HT-29 (cell line): ENCODE data around the gene HSD17B8. TPM values are rescaled to one million over a fixed set of nuclear protein-coding genes. Genes with fewer than 3 reads are reported as not detected.
A peak's percentile ranks its signal among the peaks of the same experiment; 100 is the strongest.
"Not testable (repeated sequence)": the region's sequence is repeated elsewhere in the genome, so short reads cannot be mapped to it uniquely, and the experiment has no call there.

Experiments used
- DNase-seq: peaks from one replicate; pipeline ENCODE4 v3.0.0-alpha.2; 2015; ENCODE audit warnings: low spot score
- total RNA-seq: library from RNA; depleted of rRNA; stranded (reverse); fragments of >200 nt; shearing (Covaris generic); gene quantifications from 2 replicates; pipeline ENCODE4 v1.2.3, GENCODE V29; 2014

Gene HSD17B8
- total RNA-seq, 1 experiment from 2014 or later: 28.0 TPM

- no peak for DNase-seq
Observed at GRCh38 chr6:33206027-33206863, 1.8 kb downstream of the HSD17B8 start.

DNA sequence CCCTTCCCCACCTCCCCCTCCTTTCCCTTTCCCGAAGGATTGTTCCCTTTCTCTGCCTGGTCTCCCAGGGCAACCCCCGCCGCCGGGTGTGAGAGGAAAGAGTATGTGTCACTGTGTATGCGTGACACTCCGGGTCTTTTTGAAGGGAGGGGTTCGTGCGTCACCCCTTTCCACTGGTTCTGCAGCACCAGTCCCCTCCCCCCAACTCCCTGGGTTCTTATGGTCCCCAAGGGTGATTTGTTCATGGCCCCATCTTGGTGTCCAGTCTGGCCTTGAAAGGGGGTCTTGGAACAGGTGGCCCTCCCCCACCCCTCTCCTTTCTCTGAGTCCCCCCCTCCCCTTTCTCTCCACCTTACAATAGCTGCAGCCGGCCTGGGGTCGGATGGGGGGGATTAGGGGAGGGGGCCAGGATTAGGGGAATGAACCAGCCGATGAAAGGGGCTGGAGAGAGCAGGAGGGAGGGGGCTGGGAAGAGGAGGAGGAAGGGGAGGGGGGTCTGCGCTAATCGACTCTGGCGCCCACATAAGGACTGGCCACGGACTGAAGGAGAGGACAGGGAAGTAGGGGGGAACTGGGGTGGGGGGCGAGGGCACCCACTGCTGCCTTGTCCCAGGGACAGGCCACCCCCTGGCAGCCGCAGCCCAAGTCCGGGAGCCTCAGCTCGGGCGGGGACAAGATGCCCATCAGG, 2.6 kb downstream of the HSD17B8 start:
- no peak for DNase-seq

- peak; percentile 62 for DNase-seq
Observed at GRCh38 chr6:33207552-33208090, 3.2 kb downstream of the HSD17B8 start.

GRCh38 chr6:33208091-33208967, 3.9 kb downstream of the HSD17B8 start, which contains the start of gene RING1:
Gene RING1, plus strand, starts transcription at chr6:33208500. Its CDS starts 323 bp downstream, at chr6:33208823.
- peak; percentile 73 for DNase-seq

DNA sequence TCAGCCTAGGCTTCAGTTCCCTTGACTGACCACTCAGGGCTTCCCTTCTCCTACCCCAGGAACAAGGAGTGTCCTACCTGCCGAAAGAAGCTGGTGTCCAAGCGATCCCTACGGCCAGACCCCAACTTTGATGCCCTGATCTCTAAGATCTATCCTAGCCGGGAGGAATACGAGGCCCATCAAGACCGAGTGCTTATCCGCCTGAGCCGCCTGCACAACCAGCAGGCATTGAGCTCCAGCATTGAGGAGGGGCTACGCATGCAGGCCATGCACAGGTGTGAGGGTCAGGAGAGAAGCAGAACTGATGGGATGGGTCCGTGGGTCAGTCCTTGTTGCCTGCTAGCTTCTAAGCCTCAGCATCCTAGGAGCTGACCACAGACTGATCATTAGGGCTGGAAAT, 5.4 kb downstream of the HSD17B8 start:
- no peak for DNase-seq

DNA sequence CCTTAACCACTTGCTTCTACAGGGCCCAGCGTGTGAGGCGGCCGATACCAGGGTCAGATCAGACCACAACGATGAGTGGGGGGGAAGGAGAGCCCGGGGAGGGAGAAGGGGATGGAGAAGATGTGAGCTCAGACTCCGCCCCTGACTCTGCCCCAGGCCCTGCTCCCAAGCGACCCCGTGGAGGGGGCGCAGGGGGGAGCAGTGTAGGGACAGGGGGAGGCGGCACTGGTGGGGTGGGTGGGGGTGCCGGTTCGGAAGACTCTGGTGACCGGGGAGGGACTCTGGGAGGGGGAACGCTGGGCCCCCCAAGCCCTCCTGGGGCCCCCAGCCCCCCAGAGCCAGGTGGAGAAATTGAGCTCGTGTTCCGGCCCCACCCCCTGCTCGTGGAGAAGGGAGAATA, 6.7 kb downstream of the HSD17B8 start:
- no peak for DNase-seq

- no peak for DNase-seq
Observed at GRCh38 chr6:33211666-33212422, 7.4 kb downstream of the HSD17B8 start.

DNA sequence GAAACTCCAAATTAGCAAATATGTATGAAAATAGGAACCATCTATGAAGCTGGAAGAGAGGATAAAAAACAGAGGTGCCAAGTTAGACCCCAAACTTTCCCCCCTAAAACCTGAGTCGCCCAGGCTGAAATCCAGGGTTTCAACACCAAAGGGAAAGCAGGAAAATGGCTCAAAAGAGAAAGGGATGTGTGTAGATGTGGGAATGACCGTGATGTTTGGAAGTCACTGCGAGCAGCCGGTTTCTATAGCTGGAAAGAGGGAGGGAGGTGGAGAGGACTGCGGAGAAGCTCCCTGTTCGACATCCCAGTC, 8.4 kb downstream of the HSD17B8 start:
- DNase-seq: no peak

DNA sequence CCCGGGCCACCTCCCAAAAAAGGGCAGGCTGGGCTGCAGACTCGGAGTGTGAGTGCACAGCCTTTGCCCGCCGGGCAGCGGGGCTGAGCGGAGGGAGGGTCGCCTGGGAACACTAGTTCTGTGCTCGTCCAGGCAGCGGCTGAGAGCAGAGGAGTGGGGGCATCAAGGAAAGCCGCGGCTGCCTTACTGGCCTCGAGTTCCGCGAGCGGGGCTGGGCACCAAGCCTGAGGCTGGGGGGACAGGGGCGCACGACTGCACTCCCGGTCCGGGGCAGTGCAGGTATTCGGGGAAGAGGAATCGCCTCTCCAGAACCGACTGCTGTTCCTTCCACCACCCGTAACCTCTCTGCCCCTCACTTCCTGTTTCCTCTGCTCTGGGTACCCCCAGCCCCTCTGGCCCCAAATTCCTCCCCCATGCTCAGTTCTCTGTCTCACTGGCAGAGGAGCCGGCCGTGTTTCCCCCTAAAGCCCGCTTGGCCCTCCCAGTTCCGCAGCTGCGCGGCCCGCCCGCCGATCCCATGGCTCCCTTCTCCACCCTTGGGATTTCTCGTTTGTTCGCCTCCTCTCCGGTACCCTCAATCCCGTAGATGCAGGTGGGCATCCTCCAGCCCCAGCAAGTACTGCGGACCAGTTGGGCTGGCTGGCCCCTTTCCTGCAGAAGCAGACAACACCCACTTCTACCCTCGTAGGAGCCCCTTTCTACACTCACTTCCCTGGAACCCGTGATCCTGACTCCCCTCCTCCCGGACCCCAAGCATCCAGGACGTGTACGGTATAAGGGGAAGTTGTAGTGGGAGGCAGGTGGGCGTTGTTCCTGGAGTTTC, 8.9 kb downstream of the HSD17B8 start:
- no peak for DNase-seq

DNA sequence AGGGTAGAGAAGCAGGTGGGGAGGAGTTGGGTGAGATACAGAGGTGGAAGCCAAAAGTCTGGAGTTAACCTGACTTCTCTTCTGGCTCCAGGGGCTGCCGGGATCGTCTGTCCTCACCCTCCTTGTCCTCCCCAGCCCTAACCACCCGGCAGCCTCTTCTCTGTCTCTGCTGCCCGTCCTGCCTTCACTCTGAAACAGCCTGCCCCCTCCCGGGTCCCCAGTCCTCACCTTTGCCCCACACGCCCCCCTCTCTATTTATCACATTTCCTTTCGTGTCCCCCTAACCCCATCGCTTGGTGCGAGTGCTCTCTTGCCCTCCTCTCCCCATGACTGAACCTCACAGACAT, 9.5 kb downstream of the HSD17B8 start:
- no peak for DNase-seq

GRCh38 chr6:33215271-33216116, 11.0 kb downstream of the HSD17B8 start:
- no peak for DNase-seq

GRCh38 chr6:33216117-33216649, 11.7 kb downstream of the HSD17B8 start:
- no peak for DNase-seq

- no peak for DNase-seq
Observed at GRCh38 chr6:33217246-33217645, 12.8 kb downstream of the HSD17B8 start.

- no peak for DNase-seq
Observed at GRCh38 chr6:33217681-33218080, 13.2 kb downstream of the HSD17B8 start.

- not testable (repeated sequence) for DNase-seq
Observed at GRCh38 chr6:33226503-33227120, 22.2 kb downstream of the HSD17B8 start.

- no peak for DNase-seq
Observed at GRCh38 chr6:33235221-33235634, 30.8 kb downstream of the HSD17B8 start.

DNA sequence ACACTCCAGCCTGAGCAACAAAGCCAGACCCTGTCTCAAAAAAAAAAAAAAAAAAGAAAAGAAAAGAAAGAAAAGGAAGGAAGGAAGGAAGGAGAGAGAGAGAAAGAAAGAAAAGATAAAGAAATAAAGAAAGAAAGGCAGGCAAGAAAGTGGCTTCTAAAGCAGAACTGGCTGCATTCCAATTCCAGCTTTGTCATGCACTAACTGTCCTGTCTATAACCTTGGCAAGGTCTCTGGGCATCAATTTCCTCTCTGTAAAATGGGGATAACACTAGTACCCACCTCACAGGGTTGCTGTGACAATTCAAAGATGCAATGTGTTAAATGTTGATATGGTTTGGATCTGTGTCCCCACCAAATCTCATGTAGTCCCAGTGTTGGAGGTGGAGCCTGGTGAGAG, 31.9 kb downstream of the HSD17B8 start:
- no peak for DNase-seq

GRCh38 chr6:33236852-33237251, 32.4 kb downstream of the HSD17B8 start:
- no peak for DNase-seq

DNA sequence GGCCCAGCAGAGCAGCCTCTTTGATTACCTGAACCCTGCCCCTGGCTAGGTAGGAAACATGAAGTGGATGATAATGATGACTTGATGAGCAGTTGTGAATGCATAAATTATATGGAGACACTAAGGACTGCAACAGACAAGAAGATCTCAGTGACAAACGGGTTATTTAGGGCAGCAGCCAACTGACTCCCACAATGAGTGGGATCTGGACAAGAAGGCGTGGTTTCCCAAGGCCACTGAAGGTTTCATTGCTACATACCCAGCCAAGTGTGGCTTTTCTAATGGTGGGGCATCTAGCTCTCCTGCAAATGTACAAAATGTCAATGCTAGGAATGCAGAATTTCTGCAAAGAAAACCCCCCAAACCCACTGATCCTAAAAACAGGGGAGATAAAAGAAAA, 33.3 kb downstream of the HSD17B8 start:
- no peak for DNase-seq
